Heart left ventricle (tissue), 16 donors: ENCODE data around the gene ACKR3. TPM values are rescaled to one million over a fixed set of nuclear protein-coding genes. Genes with fewer than 3 reads are reported as not detected.

ENCODE experiments used
- ATAC-seq, 4 donors: fragments of 200-7000 bp; cut with Tn5 transposase; one replicate each; pipeline ENCODE4 v1.9.1; 2020 to 2022; ENCODE audit warnings: moderate library complexity in 4 of 4, mild to moderate bottlenecking in 3 of 4, moderate number of reproducible peaks in 1 of 4
- DNase-seq, 5 donors: peaks; one replicate each; pipeline ENCODE4 v3.0.0-alpha.2; 2020
- H3K27ac ChIP-seq, 12 donors: fragments of 200-600 bp; sonication (generic) in 4 of 12; one replicate each; pipeline versions ENCODE4 v1.5.0 to v1.8.0; 2016 to 2022; ENCODE audit warnings: mild to moderate bottlenecking in 2 of 12
- H3K27me3 ChIP-seq, 9 donors: fragments of 200-600 bp; sonication (generic) in 2 of 9; one replicate each; pipeline versions ENCODE4 v1.5.1 to v1.8.0; 2016 to 2022; ENCODE audit warnings: mild to moderate bottlenecking in 3 of 9
- H3K36me3 ChIP-seq, 9 donors: fragments of 200-600 bp; sonication (generic) in 2 of 9; one replicate each; pipeline versions ENCODE4 v1.5.0 to v1.8.0; 2018 to 2022; ENCODE audit warnings: mild to moderate bottlenecking in 2 of 9
- H3K4me1 ChIP-seq, 12 donors: fragments of 200-600 bp; sonication (generic) in 4 of 12; one replicate each; pipeline versions ENCODE4 v1.5.0 to v1.8.0; 2016 to 2022; ENCODE audit warnings: mild to moderate bottlenecking in 3 of 12
- H3K4me3 ChIP-seq, 12 donors: fragments of 200-600 bp; sonication (generic) in 4 of 12; one replicate each; pipeline versions ENCODE4 v1.5.0 to v1.8.0; 2017 to 2022; ENCODE audit warnings: mild to moderate bottlenecking in 9 of 12, moderate library complexity in 4 of 12
- H3K9me3 ChIP-seq, 12 donors: fragments of 200-600 bp; sonication (generic) in 4 of 12; one replicate each; pipeline versions ENCODE4 v1.5.0 to v1.8.0; 2016 to 2022; ENCODE audit warnings: mild to moderate bottlenecking in 1 of 12
- CTCF ChIP-seq, 12 donors: fragments of 200-600 bp; sonication (generic) in 4 of 12; IDR thresholded peaks; one replicate each; pipeline versions ENCODE4 v1.5.0 to v1.8.0; 2018 to 2022; ENCODE audit warnings: antibody characterized with exemption in 12 of 12, mild to moderate bottlenecking in 5 of 12
- POLR2A ChIP-seq, 2 donors: fragments of 450-650 bp; IDR thresholded peaks; one replicate each; pipeline ENCODE4 v1.6.1; 2017; ENCODE audit warnings: antibody characterized with exemption in 2 of 2, mild to moderate bottlenecking in 2 of 2, moderate library complexity in 2 of 2
- WGBS, 4 donors: extraction: QIAGEN DNeasy Blood & Tissue Kit in 2 of 4; methylation state at CpG; one replicate each; pipeline versions ENCODE4 v1.1.5 to v1.1.7; 2013 to 2018; 5-methylcytosine and 5-hydroxymethylcytosine counted together
- intact Hi-C, 10 donors: fragments of 100-400 bp; cut with DNase I; formaldehyde crosslinking; loops; one replicate each; pipeline versions ENCODE4 v1.11.1 to v1.14.2; 2022
- polyA plus RNA-seq, 2 donors: library from polyadenylated mRNA; stranded (reverse); fragments of 200-250 nt; gene quantifications; one replicate each; pipeline ENCODE4 v1.2.3, GENCODE V29; 2013
- total RNA-seq, 9 donors: library from RNA; depleted of rRNA in 2 of 9; stranded (reverse); fragments of >200 nt in 2 of 9; fragmentation: NEBNext Ultra II Directional in 3 of 9; extraction: Animal tissue kit (Norgen Biotek cat#: 25700) in 3 of 9; gene quantifications; one replicate each; pipeline versions ENCODE4 v1.1.0 to v1.2.4, GENCODE V29; 2016 to 2023
- donor health status: ischemic (EF 13 %, LVEDD 7.1; RV severe dilation, severe dysfunction).
- donor health status: healthy with polysubstance abuse.
- donor health status: DM: no; HTN: yes; CAD: no.
- donor health status: DM: no; HTN: no; CAD: no.
- donor health status: ischemic (EF 25% LVEDD 6.9; RV normal size, moderate dysfunction).
- donor health status: ischemic (EF 25% LVEDD 5.7; RV mildly dilated, moderate dysfunction).
- donor health status: healthy.
- donor health status: DM: yes; HTN: yes; CAD: no.
- donor health status: ischemic (EF 35%, LVEDD 5.7; RV mildly dilated, moderate dysfunction).
- donor health status: nonischemic (EF 11% LVEDD 7.7; RV severe dilation, severe dysfunction).
- donor health status: DM: yes; HTN: yes; CAD: no.
- donor health status: PGD.
- donor health status: ischemic (EF 29% LVEDD 5.4; RV normal size, mild dysfunction).
- donor health status: nonischemic (EF 23%, LVEDD 6.1; RV moderate dilation, normal function).

Gene ACKR3
- total and polyA plus RNA-seq, 11 donors, result 12.8 to 56.3 (median 29.8) TPM

GRCh38 chr2:236565212-236565611 is 4.4 kb upstream of the ACKR3 start:
- peaks cover 3 to 27% (median 22%) of the 10 kb centered on the region in 12 donors for H3K4me1 ChIP-seq
- ATAC-seq (no peak), DNase-seq (no peak)
- no peaks in the 10 kb centered on the region for H3K27me3 ChIP-seq
- no peaks in the 10 kb centered on the region for H3K36me3 ChIP-seq
- intact Hi-C loops, result loop anchor here in 9 of 10 donors (5.0 to 10.0 kb wide), 10 partner anchors 53 to 462 kb away; no protein-coding TSS in a partner anchor
- TF ChIP-seq POLR2A (IDR thresholded peaks at IDR 0.05) (no peak), CTCF (IDR thresholded peaks at IDR 0.05) (no peak)
- H3K9me3 ChIP-seq, result no peaks in the 10 kb centered on the region
- H3K27ac ChIP-seq, result no peak overlapping the region
- H3K4me3 ChIP-seq, result no peak overlapping the region
- WGBS, 4 donors, result 58 to 62% (median 59%) methylated on average over 3 of the region's 3 CpGs

- Histone ChIP-seq H3K9me3 (no peaks in the 10 kb centered on the region), H3K4me3 (no peak overlapping the region), H3K27me3 (no peaks in the 10 kb centered on the region), H3K36me3 (no peaks in the 10 kb centered on the region), H3K27ac (no peak overlapping the region), H3K4me1 (peaks cover 3 to 34% (median 23%) of the 10 kb centered on the region in 12 donors)
- ATAC-seq (no peak), DNase-seq (no peak)
- TF ChIP-seq POLR2A (IDR thresholded peaks at IDR 0.05) (no peak), CTCF (IDR thresholded peaks at IDR 0.05) (no peak)
- 93 to 97% (median 96%) methylated on average over 16 to 17 of the region's 17 CpGs for WGBS, 4 donors
- intact Hi-C loops, result loop anchor here in 9 of 10 donors (5.0 to 10.0 kb wide), 10 partner anchors 54 to 461 kb away; no protein-coding TSS in a partner anchor
These were observed 3.7 kb upstream of the ACKR3 start for GRCh38 chr2:236565879-236566402.

GRCh38 chr2:236566596-236566995 is 3.0 kb upstream of the ACKR3 start:
- peaks cover 6 to 38% (median 26%) of the 10 kb centered on the region in 12 donors for H3K4me1 ChIP-seq
- intact Hi-C loops, result loop anchor here in 9 of 10 donors (5.0 to 10.0 kb wide), 10 partner anchors 54 to 461 kb away; no protein-coding TSS in a partner anchor
- no peaks in the 10 kb centered on the region for H3K27me3 ChIP-seq

More at GRCh38 chr2:236566596-236566995, 3.0 kb upstream of the ACKR3 start:
- TF ChIP-seq POLR2A (IDR thresholded peaks at IDR 0.05), result no peak
- no peak for TF ChIP-seq CTCF (IDR thresholded peaks at IDR 0.05)
- Histone ChIP-seq H3K9me3 (no peaks in the 10 kb centered on the region), H3K36me3 (no peaks in the 10 kb centered on the region), H3K27ac (peak overlapping the region in 7 of 12 donors; percentile 86 to 98 (median 97)), H3K4me3 (no peak overlapping the region)
- ATAC-seq, result no peak
- no peak for DNase-seq
- 67 to 79% (median 75%) methylated on average over 6 of the region's 6 CpGs for WGBS, 4 donors
